AG04449 (cell line): ENCODE data around the gene FAM32A.

ENCODE experiments used
- CTCF ChIA-PET: fragments of 350-600 bp; formaldehyde crosslinking; extraction: SDS; loops from one replicate; lab custom pipeline; 2021; ENCODE audit warnings: antibody characterized with exemption; lab: Yijun Ruan, JAX
- POLR2A ChIA-PET: fragments of 400-600, 350-600 bp; formaldehyde crosslinking; extraction: SDS; loops from one replicate; lab custom pipeline; 2020; ENCODE audit warnings: antibody characterized with exemption, inconsistent platforms; lab: Yijun Ruan, JAX
- DNase-seq: peaks from one replicate; pipeline ENCODE4 v3.0.0-alpha.2; 2010; ENCODE audit warnings: low read depth, low spot score
- H3K4me3 ChIP-seq: 2 replicates; pipeline ENCODE4 v1.5.1; 2011; ENCODE audit warnings: low read depth, mild to moderate bottlenecking, control low read depth, low read length
- CTCF ChIP-seq: IDR thresholded peaks from one replicate; pipeline ENCODE4 v1.5.1; 2011; ENCODE audit warnings: mild to moderate bottlenecking, moderate library complexity, low read length, control low read depth, inconsistent platforms; ENCODE audit not compliant: insufficient read depth; ENCODE audit errors: missing control alignments

Gene FAM32A

GRCh38 chr19:16142032-16142580 lies 43.1 kb upstream of the FAM32A start:
- TF ChIP-seq CTCF = no peak
- ChIA-PET CTCF (no interaction called here), POLR2A (no interaction called here)
- no peak overlapping the region for H3K4me3 ChIP-seq
- no peak for DNase-seq

GRCh38 chr19:16143399-16144215 lies 41.6 kb upstream of the FAM32A start, which contains the start of gene HSH2D:
Gene HSH2D (plus strand): TSS chr19:16143685. CDS start chr19:16148751, 5,066 bp downstream.
- TF ChIP-seq CTCF = no peak
- ChIA-PET POLR2A (interaction anchor here (0.6 kb wide), 2 partner anchors 66 to 78 kb away, joined by 3 read pairs; no protein-coding TSS in a partner anchor), CTCF (interaction anchor here (0.7 to 1.2 kb wide), 2 partner anchors 9 to 15 kb away, joined by 3 read pairs; no protein-coding TSS in a partner anchor)
- no peak within 1 kb of the TSS for H3K4me3 ChIP-seq
- DNase-seq = no peak

- no peak for DNase-seq
- no peak for TF ChIP-seq CTCF
- ChIA-PET POLR2A (interaction anchor here (0.6 kb wide), 1 partner anchor 66 kb away, joined by 3 read pairs; no protein-coding TSS in a partner anchor), CTCF (interaction anchor here (1.2 kb wide), 1 partner anchor 15 kb away, joined by 3 read pairs; no protein-coding TSS in a partner anchor)
- no peak overlapping the region for H3K4me3 ChIP-seq
These were observed 41.0 kb upstream of the FAM32A start for GRCh38 chr19:16144216-16144581.

GRCh38 chr19:16146112-16146511 lies 39.1 kb upstream of the FAM32A start:
- no peak overlapping the region for H3K4me3 ChIP-seq
- ChIA-PET CTCF (interaction anchor here (1.2 kb wide), 1 partner anchor 35 kb away, joined by 5 read pairs; no protein-coding TSS in a partner anchor), POLR2A (no interaction called here)
- TF ChIP-seq CTCF = no peak
- DNase-seq = no peak

- CTCF ChIA-PET = interaction anchor here (0.8 to 1.6 kb wide), 5 partner anchors 9 to 123 kb away, joined by 3 to 5 read pairs (median 4); no protein-coding TSS in a partner anchor
- no peak overlapping the region for H3K4me3 ChIP-seq
- no peak for DNase-seq
- TF ChIP-seq CTCF = no peak
- POLR2A ChIA-PET = no interaction called here
These were observed 36.6 kb upstream of the FAM32A start for GRCh38 chr19:16148443-16149229.
